ENCODE results near the gene LEFTY2.
"Not testable (repeated sequence)": the region's sequence is repeated elsewhere in the genome, so short reads cannot be mapped to it uniquely, and the experiment has no call there.

DNA sequence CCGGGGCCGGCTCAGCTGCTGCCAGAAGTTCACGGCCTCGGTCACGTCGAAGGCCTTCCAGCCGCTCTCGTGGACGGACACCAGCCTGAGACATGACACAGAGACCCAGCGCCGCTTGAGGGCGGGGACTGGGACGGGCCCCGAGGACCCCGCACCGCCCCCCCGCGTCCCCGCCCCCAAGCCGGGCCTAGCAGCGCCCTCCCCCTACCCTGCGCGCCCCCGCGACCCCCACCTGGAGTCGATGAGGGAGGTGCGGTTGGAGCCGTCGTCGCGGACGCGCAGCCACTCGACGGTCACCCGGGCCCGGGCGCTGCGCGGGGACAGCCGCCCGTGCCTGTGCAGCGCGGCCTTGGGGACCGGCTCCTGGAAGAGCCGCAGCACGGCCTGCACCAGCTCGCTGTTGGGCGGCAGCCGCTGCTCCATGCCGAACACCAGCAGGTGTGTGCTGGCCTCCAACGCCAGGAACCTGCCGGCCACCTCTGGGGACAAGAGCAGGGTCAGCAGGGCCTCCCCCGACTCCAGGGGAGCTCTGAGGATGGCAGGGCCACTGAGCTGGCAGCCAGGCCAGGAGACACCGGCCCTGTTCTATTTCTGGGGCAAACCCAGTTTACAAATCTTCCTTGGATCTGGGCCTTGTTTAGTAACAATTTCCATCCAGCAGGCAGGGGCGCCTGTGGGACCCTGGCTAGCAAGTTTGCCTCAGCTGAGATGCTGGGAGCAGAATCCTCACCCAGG lies 53.3 kb downstream of the LEFTY2 start:
- TF ChIP-seq BHLHE40 (IDR thresholded peaks at IDR 0.05; ENCODE audit: borderline replicate concordance in 1 of 2, low read depth in 2 of 2, low read length in 1 of 2); HDAC6 (IDR thresholded peaks at IDR 0.05; ENCODE audit: unreplicated experiment): not testable (repeated sequence)
- TF ChIP-seq, protein P1, sequence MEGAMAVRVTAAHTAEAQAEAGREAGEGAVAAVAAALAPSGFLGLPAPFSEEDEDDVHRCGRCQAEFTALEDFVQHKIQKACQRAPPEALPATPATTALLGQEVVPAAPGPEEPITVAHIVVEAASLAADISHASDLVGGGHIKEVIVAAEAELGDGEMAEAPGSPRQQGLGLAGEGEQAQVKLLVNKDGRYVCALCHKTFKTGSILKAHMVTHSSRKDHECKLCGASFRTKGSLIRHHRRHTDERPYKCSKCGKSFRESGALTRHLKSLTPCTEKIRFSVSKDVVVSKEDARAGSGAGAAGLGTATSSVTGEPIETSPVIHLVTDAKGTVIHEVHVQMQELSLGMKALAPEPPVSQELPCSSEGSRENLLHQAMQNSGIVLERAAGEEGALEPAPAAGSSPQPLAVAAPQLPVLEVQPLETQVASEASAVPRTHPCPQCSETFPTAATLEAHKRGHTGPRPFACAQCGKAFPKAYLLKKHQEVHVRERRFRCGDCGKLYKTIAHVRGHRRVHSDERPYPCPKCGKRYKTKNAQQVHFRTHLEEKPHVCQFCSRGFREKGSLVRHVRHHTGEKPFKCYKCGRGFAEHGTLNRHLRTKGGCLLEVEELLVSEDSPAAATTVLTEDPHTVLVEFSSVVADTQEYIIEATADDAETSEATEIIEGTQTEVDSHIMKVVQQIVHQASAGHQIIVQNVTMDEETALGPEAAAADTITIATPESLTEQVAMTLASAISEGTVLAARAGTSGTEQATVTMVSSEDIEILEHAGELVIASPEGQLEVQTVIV (IDR thresholded peaks at IDR 0.05; ENCODE audit: borderline replicate concordance, partially characterized antibody): not testable (repeated sequence)
